BJ (cell line): ENCODE data around the gene BCAN. TPM values are rescaled to one million over a fixed set of nuclear protein-coding genes. Genes with fewer than 3 reads are reported as not detected.

ENCODE experiments used
- CTCF ChIA-PET: fragments of 350-600 bp; formaldehyde crosslinking; extraction: SDS; loops from one replicate; lab custom pipeline; 2021; ENCODE audit warnings: antibody characterized with exemption, inconsistent platforms; lab: Yijun Ruan, JAX
- POLR2A ChIA-PET: fragments of 300-600 bp; sonication (Branson Sonifier 250); formaldehyde crosslinking; extraction: SDS; loops from one replicate; lab custom pipeline; 2021; ENCODE audit warnings: antibody characterized with exemption; lab: Charles Lee
- DNase-seq: peaks from one replicate; pipeline ENCODE4 v3.0.0-alpha.2; 2011; ENCODE audit warnings: low read depth
- H3K27me3 ChIP-seq: 2 replicates; pipeline ENCODE4 v1.6.0; 2011; ENCODE audit warnings: low read length; ENCODE audit not compliant: control insufficient read depth, insufficient read depth
- H3K36me3 ChIP-seq: 2 replicates; pipeline ENCODE4 v1.5.1; 2011; ENCODE audit warnings: low read length; ENCODE audit not compliant: control insufficient read depth, insufficient read depth
- H3K4me3 ChIP-seq: 2 replicates; pipeline ENCODE4 v1.5.1; 2011; ENCODE audit warnings: low read depth, mild to moderate bottlenecking, control low read depth, low read length
- polyA plus RNA-seq: library from polyadenylated mRNA; depleted of rRNA; stranded (reverse); fragments of >200 nt; gene quantifications from 2 replicates; pipeline ENCODE4 v1.2.3, GENCODE V29; 2011
- TF ChIP-seq, protein P1 (sequence below): IDR thresholded peaks from 2 replicates; pipeline ENCODE4 v1.5.1; 2011; ENCODE audit warnings: low read depth, mild to moderate bottlenecking, control low read depth, inconsistent platforms, low read length, moderate library complexity; ENCODE audit not compliant: insufficient read depth

Gene BCAN
- polyA plus RNA-seq, 1 experiment: 0.02 TPM

DNA sequence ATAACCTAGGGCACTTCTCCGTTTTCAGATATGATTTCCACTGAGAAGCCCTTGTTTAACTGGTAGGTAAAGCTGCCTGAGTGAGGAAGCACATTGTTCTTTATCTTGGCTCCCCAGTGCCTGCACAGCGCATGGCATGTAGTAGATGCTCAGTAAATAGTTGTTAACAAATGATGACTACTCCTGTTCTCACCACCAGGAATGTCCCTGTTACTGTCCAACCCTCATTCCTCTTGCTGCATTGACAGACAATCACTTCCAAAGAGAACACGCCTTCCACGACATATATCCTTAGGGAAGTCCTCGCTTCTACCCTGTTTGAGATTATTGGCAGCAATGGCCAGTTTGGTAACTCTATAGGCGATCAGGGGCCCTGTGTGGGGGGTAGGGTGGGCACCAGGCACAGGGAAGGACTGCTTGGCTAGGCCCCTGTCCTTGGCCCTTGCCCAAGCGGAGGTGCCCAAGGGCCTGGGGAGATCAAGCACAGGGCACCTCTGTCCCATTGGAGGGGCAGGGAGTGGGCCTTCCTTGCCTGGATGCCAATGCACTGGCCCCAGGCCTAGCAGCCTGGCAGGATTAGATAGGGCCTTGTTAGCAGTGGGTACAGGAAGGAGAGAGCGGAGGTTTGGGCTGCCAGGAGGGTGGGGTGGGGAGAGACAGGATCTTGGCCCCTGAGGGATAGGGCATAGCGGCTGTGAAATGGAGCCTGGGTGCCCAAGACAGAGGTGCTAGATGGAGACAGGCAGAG is 25.1 kb downstream of the BCAN start:
- POLR2A ChIA-PET: no interaction called here
- TF ChIP-seq, protein P1, sequence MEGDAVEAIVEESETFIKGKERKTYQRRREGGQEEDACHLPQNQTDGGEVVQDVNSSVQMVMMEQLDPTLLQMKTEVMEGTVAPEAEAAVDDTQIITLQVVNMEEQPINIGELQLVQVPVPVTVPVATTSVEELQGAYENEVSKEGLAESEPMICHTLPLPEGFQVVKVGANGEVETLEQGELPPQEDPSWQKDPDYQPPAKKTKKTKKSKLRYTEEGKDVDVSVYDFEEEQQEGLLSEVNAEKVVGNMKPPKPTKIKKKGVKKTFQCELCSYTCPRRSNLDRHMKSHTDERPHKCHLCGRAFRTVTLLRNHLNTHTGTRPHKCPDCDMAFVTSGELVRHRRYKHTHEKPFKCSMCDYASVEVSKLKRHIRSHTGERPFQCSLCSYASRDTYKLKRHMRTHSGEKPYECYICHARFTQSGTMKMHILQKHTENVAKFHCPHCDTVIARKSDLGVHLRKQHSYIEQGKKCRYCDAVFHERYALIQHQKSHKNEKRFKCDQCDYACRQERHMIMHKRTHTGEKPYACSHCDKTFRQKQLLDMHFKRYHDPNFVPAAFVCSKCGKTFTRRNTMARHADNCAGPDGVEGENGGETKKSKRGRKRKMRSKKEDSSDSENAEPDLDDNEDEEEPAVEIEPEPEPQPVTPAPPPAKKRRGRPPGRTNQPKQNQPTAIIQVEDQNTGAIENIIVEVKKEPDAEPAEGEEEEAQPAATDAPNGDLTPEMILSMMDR: no peak
- Histone ChIP-seq H3K27me3 (no peaks in the 10 kb centered on the region), H3K4me3 (no peak overlapping the region), H3K36me3 (peaks cover 1% of the 10 kb centered on the region; the same call in 1 of the 2 replicates)
- DNase-seq: no peak
- CTCF ChIA-PET: interaction anchor here (1.0 to 18.8 kb wide), 4 partner anchors 7 to 59 kb away, joined by 3 to 548 read pairs (median 4); partner anchors contain the start of gene NES

DNA sequence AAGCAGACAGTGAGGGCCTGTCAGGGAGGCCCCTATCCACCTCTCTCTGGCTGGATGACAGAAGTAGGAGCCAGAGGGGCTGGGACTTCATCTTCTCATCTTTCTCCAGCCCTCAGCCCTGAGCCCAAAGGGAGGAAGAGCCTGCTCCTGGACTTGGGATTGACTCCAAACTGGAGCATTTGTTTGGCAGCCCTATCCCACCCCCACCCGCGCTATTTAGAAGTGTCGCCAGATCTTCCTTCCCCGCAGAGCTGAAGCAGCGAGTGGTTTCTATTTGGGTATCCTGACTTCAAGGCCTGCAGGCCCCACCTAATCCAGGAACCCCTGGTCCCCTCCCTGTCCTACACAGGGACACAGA is 25.7 kb downstream of the BCAN start:
- DNase-seq: no peak

DNA sequence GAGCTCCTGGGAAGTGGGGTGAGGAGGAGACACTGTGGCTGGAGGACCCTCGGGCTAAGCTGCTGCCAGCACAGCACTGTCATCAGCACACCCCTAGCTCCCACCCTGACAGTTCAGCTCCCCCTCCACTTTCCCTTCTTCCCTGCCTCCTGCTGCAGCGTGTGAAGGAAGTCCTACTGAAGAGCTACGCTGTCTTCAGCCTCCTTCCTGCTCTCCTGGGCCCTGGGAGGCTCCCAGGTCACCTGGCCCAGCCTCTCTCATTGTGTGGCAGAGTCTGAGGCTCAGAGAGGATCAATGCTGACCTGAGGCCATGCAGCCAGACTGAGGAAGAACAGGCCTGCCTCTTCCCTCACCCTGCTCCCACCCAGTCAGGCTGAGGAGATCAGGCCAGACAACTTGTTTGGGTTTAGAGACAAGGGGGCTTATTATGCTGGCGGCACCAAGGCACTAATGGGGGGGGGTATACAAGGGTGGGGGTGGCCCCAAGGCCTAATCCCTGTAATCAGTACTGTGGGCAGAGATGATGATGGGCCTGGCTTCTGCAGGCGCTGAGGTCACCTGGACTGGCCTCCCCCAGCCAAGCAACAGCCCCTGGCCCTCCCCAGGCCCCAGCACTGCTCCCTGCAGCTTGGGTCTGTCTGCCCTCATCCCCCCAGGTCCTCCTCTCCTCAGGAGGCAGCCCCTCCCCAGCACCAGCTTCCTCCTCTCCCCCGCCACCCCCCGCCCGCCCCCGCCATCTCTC is 26.2 kb downstream of the BCAN start:
- peaks cover 5% of the 10 kb centered on the region for H3K36me3 ChIP-seq
- POLR2A ChIA-PET: no interaction called here
- CTCF ChIA-PET: interaction anchor here (0.7 to 18.8 kb wide), 5 partner anchors 9 to 126 kb away, joined by 3 to 548 read pairs (median 4); partner anchors contain the start of gene NES
- TF ChIP-seq, protein P1: no peak
- no peak overlapping the region for H3K4me3 ChIP-seq
- H3K27me3 ChIP-seq: no peaks in the 10 kb centered on the region
- DNase-seq: no peak

More for the DNA sequence above, 25.7 kb downstream of the BCAN start:
- ChIA-PET POLR2A (no interaction called here), CTCF (interaction anchor here (0.7 to 18.8 kb wide), 5 partner anchors 8 to 127 kb away, joined by 3 to 548 read pairs (median 4); partner anchors contain the start of gene NES)
- Histone ChIP-seq H3K36me3 (peaks cover 3% of the 10 kb centered on the region), H3K27me3 (no peaks in the 10 kb centered on the region), H3K4me3 (no peak overlapping the region)
- TF ChIP-seq, protein P1: no peak

DNA sequence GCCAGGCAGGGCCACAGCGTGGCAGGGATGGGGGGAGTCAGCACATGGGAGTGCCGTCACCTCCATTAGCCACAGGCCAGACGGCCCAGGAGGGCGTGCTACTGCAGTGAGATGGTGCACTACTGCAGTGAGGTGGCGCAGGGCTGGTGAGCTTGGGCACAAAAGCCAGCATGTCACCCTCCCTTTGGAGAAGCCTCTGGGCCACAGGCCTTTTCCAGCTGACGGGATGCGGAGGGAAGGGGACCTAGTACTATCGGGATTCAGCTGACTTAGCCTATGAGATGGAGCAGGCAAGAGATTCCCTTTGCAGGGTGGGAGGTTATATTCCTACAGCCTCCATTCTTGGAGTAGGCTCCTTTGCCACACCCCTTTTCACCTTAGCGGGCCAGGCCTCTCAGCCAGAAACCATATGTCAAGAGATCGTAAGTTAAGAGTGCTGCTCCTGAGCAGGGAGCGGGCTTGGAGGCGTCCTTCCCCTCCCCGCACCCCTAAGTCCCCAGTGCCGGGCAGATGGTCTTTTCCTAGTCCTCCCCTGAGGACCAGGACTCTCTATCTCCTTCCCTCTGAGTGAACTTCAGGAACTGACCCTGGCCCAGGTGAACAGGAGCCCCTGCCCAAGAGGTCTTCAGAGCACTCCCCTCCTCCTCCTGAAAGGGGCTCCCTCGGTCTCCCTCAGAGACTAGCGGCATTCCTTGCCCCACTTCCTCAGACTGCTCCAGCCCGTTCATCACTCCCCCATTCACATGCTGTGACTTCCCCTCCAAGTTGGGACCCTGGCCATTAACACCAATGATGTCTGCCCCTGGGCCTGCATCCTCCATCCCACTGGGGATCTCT is 27.1 kb downstream of the BCAN start:
- TF ChIP-seq, protein P1: no peak
- CTCF ChIA-PET: interaction anchor here (18.8 kb wide), 1 partner anchor 12 kb away, joined by 548 read pairs; the partner anchor contains the start of gene NES
- H3K36me3 ChIP-seq: peaks cover 7% of the 10 kb centered on the region
- H3K4me3 ChIP-seq: no peak overlapping the region
- no peaks in the 10 kb centered on the region for H3K27me3 ChIP-seq
- no peak for DNase-seq
- POLR2A ChIA-PET: no interaction called here
